NCI-H526 (cell line): Measurements from ENCODE around the gene ERCC3.
"Not testable (repeated sequence)": the region's sequence is repeated elsewhere in the genome, so short reads cannot be mapped to it uniquely, and the experiment has no call there.

ENCODE experiments used
- DNase-seq, 2 experiments: peaks; one replicate each; lab custom pipeline; 2025; lab: John Stamatoyannopoulos, UW

ERCC3 gene

GRCh38 chr2:127278959-127279358 is 15.0 kb downstream of the ERCC3 start:
- DNase-seq: no peak

DNA sequence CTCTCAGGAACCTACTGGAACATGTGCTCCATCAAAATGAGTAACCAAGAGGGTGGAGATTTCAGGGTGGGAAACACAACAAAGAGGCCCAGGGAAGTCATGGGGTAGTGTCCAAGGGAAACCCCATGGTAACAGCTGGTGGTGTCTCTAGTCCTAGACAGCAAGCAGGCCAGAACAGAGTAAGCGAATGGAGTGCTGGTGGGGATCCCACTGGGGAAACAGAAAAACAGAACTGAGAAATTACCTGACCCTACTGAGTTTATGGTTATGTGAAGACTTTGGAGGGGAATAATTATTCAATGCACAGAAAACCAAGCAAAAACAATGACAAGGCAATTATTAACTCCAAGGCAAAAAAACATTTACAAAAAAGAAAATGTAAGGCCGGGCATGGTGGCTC is 16.9 kb downstream of the ERCC3 start:
- no peak for DNase-seq

DNA sequence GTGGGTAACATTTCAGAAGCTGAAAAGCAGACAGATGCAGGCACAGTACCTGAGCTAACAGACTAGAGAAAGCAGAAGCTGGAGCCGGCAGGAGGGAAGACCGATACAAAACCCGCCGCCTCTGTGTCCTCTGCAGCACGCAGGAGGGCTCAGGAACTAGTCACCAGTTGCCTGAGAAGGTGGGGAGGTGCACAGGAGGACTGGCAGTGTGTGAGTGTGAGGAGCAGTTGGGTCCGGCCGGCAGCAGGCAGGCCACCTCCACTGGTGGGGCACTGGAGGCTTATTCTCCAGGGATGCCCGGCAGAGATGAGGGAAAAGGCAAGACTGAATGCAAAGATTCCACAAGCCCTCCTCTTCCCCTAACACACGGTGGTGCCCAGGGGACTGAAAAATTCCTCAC is 18.2 kb downstream of the ERCC3 start:
- DNase-seq: no peak

- no peak for DNase-seq
These were observed 18.6 kb downstream of the ERCC3 start for GRCh38 chr2:127275356-127275755.

DNA sequence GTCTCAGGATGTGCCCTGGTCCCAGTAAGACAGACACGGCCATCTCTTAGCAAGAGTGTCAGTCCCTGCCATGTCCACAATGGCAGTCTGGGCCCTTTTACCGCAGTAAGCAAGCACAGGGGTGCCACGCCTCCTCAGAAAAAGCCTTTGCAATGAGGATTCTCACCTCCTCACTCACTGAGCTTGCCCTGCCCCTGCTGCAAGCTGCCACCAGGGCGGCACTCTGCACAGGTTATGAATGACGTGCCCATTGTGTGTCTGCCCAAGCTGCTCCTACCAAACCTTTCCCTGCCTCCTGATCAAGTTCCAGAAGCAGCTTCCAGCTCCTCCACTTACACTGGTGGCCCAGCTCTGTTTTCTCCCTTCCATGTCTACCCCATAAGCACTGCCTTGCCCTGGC is 23.3 kb downstream of the ERCC3 start:
- no peak for DNase-seq

- DNase-seq: no peak
These were observed 32.0 kb downstream of the ERCC3 start for GRCh38 chr2:127261804-127262406.

DNA sequence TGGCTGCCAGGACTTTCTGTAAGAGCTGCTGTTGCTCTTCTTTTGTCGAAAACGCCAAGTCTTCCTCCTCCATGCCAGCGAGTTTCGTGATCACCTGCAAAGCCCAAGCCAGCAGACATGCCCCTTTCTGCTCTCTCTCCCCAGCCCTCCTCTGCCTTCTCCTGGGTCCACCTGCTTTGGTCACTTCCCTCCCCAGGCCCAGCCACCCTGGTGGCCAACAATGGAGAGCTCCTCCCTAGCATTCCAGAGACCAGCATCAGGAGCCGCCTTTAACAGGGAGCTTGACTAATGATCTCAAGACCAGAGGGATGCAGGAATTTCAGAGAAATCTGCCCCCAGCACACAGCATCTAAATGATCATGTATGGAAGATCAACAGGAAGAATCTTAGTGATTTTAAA is 34.6 kb downstream of the ERCC3 start:
- DNase-seq: no peak

DNA sequence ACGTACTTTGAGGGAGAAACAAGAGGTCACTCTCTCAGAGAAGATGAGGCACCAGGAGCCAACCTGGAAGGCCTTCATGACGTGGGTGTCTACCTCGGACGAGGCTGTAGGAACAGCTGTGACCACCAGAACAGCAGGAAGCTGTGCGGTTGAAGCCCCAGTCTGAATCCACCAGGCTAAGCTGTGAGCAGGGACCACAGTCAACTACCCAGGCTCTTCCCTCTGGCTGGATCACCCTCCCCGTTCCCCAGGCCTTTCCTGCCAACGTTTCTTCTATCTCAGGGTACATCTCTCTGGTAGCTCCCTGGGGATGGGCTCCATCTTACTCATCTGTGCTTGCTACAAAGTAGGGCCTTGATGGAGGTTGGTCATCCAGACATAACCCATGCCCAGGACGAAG is 37.1 kb downstream of the ERCC3 start:
- no peak for DNase-seq

DNA sequence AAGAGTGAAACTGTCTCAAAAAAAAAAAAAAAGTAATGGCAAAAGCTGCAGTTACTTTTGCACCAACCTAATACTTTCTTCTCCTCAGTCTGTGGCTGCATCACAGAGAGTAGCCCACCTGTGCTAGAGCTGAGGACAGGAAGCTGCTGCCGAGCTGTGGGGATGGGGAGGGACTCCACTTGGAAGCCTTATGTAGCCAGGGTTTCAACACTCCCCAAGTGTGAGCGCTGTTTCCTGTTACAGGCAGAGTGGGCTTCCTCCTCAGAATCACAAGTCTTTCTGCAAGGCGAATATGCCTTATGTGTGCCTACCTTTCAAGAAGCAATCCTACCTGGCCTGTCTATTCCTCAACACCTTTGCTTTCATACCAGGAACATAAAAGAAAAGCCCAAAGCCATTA is 37.6 kb downstream of the ERCC3 start:
- no peak for DNase-seq

DNA sequence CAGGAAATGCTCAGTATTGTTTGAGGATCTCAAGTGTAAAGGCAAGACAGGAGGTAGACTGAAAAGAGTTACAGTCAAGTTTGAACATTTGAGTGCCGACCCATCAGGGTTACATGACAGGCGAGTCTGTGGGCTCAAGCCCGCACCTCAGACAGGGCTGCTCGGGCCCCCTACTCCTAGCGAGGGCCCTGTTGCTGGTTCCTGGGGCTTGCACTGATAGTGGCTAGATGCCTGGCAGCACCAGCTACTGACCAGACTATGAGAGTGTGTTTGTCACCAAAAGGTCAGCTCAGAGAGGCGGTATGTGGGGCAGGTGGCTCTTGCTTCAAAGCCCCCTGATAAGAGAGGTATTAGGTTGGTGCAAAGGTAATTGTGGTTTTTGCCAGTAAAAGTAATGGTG is 38.2 kb downstream of the ERCC3 start:
- DNase-seq: no peak

GRCh38 chr2:127255146-127255545 is 38.8 kb downstream of the ERCC3 start:
- DNase-seq: no peak

DNA sequence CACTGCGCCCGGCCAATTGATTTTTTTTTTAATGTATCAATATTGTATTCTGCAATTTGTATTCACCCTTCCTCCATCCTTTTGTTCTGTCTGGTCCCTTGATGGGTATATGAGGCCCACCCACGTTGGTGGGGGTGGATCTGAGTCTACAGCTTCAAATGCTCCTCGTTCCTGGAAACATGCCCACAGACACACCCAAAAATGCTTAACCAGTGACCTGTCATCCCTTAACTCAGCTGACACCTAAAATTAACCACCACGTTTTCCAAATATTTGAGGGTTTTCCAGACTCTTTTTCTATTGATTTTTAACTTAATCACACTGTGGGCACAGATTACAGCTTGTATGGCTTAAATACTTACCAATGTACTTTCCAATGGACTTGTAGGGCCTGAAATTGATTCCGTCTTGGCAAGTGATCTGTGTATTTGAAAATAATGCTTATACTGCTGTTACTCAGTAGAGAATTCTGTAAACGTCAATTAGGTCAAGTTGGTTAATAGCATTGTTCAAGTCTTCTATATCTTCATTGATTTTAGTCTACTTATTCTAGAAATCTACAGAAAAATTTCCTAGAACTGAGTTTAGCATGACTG is 39.5 kb downstream of the ERCC3 start:
- no peak for DNase-seq

GRCh38 chr2:127241184-127241583 is 52.8 kb downstream of the ERCC3 start:
- DNase-seq: not testable (repeated sequence)

- no peak for DNase-seq
These were observed 54.5 kb downstream of the ERCC3 start for GRCh38 chr2:127239395-127239794.

GRCh38 chr2:127237768-127238167 is 56.2 kb downstream of the ERCC3 start:
- DNase-seq: not testable (repeated sequence)

DNA sequence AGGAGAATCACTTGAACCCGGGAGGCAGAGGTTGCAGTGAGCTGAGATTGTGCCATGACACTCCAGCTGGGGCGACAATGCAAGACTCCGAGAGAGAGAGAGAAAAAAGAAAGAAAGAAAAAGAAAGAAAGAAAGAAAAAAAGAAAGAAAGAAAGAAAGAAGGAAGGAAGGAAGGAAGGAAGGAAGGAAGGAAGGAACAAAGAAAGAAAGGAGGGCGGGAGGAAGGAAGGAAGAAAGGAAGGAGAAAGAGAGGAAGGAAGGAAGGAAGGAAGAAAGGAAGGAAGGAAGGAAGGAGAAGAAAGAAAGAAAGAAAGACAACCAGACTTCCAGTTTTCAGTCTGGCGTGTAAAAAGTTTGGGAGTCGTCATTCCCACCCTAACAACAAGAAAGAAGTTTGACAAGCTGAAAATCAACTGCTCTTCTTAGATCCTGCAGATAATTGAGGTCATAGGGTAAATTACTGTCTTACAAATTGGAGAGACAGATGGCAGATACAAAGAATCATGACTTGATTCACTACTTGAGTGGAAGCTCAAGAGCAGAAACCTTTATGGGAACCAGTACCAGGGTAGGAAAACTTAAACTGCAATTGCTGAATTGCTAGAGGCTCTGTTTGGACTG is 58.8 kb downstream of the ERCC3 start:
- no peak for DNase-seq

DNA sequence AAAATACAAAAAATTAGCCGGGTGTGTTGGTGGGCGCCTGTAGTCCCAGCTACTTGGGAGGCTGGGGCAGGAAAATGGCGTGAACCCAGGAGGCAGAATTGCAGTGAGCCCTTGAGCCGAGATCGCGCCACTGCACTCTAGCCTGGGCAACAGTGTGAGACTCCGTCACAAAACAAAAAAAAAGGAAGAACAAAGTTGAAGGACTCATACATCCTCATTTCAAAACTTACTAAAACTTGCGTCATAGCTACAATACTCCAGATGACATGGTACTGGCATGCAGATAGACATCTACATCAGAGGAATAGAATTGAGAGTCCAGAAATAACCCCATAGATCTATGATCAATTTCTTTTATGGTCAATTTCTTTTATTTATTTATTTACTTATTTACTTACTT is 60.2 kb downstream of the ERCC3 start:
- no peak for DNase-seq

DNA sequence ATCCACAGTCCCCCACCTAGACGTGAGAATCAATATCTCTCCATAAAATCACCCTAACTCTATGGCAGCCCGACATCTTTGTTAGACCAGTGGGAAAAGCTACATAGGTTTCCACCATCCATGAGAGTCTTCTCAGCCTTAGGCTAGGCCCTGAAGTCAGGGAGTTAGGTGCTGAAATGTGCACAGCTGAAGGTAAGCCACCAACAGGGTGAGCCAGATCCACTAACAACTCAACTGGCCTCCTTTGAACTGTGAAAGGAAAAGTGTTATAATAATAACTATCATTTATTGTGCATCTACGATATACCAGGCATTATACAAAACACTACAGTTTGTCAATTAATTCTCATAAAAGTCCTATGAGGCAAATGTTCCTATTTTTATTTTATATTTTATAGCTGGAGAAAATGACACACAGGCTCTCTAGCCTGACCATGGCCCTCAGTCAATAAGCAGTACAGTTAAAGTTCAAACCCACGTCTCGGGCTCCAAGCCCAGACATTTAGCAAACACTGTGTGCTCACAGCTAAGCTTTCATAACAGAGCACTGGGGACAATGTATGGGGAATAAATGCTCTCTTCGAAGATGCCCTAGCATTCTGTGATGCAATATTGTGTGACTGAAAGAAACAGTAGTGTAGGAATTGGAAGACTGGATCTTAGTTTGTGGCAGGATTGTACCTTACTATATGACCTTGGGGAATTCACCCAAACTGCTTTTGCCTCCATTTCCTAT is 62.6 kb downstream of the ERCC3 start:
- DNase-seq: no peak

DNA sequence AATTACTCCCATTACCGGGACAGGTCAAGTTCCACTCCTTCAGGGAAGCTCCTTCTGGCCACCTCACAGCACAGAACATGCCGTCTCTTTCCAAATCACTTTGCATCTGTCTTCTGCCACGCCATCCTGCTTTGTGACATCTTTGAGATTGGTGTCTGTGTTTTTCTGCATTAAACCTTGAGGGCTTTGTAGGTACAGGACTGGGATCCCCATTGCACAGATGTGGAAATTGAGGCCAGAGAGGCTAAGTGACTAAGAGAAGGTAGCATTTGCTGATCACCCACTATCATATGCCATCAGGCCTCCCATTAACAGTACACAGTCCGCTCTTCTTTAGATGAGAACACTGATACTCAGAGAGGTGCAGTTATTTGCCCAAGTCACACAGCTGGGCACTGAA is 64.4 kb downstream of the ERCC3 start:
- DNase-seq: no peak

- DNase-seq: no peak
These were observed 65.8 kb downstream of the ERCC3 start for GRCh38 chr2:127228102-127228501.

DNA sequence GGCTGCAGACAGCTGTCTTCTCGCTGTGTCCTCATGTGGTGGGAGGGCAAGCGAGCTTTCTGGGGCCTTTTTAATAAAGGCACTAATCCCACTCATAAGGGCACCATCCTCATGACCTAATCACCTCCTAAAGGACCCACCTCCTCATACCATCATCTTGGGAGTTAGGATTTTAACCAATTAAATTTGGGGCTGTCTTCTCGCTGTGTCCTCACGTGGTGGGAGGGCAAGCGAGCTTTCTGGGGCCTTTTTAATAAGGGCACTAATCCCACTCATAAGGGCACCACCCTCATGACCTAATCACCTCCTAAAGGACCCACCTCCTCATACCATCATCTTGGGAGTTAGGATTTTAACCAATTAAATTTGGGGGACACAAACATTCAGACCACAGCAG is 66.7 kb downstream of the ERCC3 start:
- not testable (repeated sequence) for DNase-seq

GRCh38 chr2:127226520-127227263 is 67.3 kb downstream of the ERCC3 start:
- DNase-seq: no peak
